HL-60 (cell line): Measurements from ENCODE around the gene TMEM151A.

Experiments
- DNase-seq, 2 experiments: peaks; one replicate each; pipeline ENCODE4 v3.0.0-alpha.2; 2010 to 2020; ENCODE audit warnings: low read depth in 1 of 2, low spot score in 1 of 2
- H3K27ac ChIP-seq: fragments of 250-450 bp; sonication (Bioruptor Pico); replicated peaks from 2 replicates; pipeline ENCODE4 v1.5.1; 2020; ENCODE audit warnings: mild to moderate bottlenecking, moderate library complexity
- H3K27me3 ChIP-seq: fragments of 250-450 bp; sonication (Bioruptor Pico); 2 replicates; pipeline ENCODE4 v1.5.1; 2021; ENCODE audit warnings: mild to moderate bottlenecking, moderate library complexity; ENCODE audit not compliant: insufficient read depth, poor library complexity, severe bottlenecking
- H3K4me3 ChIP-seq: replicated peaks from 2 replicates; pipeline ENCODE4 v1.5.1; 2011; ENCODE audit warnings: mild to moderate bottlenecking, control low read depth, low read length; ENCODE audit not compliant: insufficient read depth
- GABPA ChIP-seq: IDR thresholded peaks from 2 replicates; pipeline ENCODE4 v1.6.1; 2012; ENCODE audit warnings: low read depth
- POLR2AphosphoS5 ChIP-seq: IDR thresholded peaks from 2 replicates; pipeline ENCODE4 v1.6.1; 2012; ENCODE audit warnings: low read depth
- SPI1 ChIP-seq: IDR thresholded peaks from 2 replicates; pipeline ENCODE4 v1.6.1; 2012; ENCODE audit warnings: low read depth, mild to moderate bottlenecking, borderline replicate concordance
- long read RNA-seq: library from polyadenylated mRNA; unstranded; transcript quantifications from one replicate; pipeline ENCODE4 v2.0.0, GENCODE V29; 2020
- TF ChIP-seq, protein P1 (sequence below): IDR thresholded peaks from one replicate; pipeline ENCODE4 v1.5.1; 2011; ENCODE audit warnings: low read length, control low read depth, inconsistent platforms; ENCODE audit not compliant: insufficient read depth
- TF ChIP-seq, protein P2 (sequence below): IDR thresholded peaks from 2 replicates; pipeline ENCODE4 v1.6.1; 2012; ENCODE audit warnings: low read depth; ENCODE audit not compliant: insufficient replicate concordance

TMEM151A gene
- long read RNA-seq, result 0 reads

DNA sequence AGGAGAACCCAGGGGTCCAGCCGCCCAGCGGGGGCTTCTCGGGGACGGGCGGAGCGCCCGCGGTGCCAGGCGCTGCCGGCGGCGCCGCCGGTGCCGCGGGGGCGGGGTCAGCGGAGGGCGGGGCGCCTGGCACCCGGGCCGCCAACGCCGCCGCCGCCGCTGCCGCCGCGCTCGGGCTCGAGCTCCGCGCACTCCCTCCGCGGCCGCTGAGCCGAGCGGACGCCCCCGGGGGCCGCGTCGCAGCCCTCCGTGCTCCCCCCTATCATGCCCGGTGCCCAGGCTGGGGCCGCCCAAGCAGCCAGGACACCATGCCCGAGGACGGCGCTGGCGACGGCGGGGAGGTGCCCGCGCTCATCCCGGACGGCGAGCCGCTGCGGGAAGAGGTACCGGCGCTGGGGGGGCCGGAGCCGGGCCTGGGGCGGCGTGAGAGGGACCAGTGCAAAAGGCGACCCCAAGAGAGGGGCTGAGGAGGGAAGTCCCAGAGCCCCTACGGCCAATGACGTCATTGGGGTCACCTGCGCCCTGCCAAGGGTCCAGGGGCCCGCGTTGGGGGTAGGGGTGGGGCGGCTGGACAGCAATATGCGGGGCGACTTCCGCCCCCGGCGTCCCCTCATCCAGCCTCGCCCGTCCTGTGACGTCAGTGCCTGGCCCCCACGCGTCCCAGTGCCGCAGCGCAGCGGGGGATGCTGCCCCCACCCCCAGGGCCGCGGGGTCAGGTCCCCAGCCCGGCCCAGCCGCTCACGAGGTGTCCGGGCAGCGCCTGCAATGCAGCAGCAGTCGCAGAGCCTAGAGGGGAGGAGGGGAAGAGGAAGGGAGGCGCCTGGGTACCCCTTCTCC, at the start of gene TMEM151A:
TMEM151A (plus strand) TSS at position 189 of the 837 bp plus-strand sequence; CDS start at position 309, 120 bp downstream.
- H3K27me3 ChIP-seq, result peaks cover 17% of the 10 kb centered on the region
- no peak within 1 kb of the TSS for H3K27ac ChIP-seq
- H3K4me3 ChIP-seq, result peak within 1 kb of the TSS; percentile 26; the same call in 1 of the 2 replicates

DNA sequence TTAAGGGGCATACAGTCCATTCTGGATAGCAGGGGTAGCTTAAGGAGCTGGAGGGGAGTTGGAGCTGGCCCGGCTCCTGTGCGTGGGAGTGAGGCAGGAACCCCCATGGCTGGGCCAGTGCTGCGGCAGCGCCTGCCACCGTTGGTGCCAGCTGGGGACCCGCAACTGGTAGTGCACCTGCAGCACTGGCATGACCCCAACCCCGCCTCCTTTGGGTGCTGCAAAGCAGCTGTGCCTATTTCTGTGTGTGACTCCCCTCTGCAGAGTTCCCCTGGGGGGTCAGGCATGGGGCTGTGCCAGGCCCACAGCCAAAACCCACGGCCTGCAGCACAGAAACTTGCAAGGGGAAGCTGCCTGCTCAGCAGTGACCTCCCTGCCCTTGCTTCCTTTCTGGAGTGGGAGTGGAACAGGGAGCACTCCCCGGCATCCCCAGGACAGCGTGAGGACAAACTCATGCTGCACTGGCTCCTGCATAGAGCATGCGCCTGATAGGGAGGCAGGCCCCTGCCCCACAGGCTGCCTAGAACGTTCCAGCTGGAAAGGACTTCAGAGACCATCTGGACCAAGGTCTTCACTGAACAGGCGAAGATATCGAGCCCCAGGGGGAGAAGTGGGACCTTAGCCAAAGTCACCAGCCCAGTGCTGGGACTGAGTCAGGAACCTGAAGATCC, 49.5 kb upstream of the TMEM151A start:
- H3K27ac ChIP-seq, result peak overlapping the region; percentile 48
- TF ChIP-seq SPI1 (0 out of 2 replicates have a peak, but pooled peaks have one; percentile 0), POLR2AphosphoS5 (peak; percentile 72), GABPA (no peak)
- TF ChIP-seq, protein P1, sequence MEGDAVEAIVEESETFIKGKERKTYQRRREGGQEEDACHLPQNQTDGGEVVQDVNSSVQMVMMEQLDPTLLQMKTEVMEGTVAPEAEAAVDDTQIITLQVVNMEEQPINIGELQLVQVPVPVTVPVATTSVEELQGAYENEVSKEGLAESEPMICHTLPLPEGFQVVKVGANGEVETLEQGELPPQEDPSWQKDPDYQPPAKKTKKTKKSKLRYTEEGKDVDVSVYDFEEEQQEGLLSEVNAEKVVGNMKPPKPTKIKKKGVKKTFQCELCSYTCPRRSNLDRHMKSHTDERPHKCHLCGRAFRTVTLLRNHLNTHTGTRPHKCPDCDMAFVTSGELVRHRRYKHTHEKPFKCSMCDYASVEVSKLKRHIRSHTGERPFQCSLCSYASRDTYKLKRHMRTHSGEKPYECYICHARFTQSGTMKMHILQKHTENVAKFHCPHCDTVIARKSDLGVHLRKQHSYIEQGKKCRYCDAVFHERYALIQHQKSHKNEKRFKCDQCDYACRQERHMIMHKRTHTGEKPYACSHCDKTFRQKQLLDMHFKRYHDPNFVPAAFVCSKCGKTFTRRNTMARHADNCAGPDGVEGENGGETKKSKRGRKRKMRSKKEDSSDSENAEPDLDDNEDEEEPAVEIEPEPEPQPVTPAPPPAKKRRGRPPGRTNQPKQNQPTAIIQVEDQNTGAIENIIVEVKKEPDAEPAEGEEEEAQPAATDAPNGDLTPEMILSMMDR, result no peak
- TF ChIP-seq, protein P2, sequence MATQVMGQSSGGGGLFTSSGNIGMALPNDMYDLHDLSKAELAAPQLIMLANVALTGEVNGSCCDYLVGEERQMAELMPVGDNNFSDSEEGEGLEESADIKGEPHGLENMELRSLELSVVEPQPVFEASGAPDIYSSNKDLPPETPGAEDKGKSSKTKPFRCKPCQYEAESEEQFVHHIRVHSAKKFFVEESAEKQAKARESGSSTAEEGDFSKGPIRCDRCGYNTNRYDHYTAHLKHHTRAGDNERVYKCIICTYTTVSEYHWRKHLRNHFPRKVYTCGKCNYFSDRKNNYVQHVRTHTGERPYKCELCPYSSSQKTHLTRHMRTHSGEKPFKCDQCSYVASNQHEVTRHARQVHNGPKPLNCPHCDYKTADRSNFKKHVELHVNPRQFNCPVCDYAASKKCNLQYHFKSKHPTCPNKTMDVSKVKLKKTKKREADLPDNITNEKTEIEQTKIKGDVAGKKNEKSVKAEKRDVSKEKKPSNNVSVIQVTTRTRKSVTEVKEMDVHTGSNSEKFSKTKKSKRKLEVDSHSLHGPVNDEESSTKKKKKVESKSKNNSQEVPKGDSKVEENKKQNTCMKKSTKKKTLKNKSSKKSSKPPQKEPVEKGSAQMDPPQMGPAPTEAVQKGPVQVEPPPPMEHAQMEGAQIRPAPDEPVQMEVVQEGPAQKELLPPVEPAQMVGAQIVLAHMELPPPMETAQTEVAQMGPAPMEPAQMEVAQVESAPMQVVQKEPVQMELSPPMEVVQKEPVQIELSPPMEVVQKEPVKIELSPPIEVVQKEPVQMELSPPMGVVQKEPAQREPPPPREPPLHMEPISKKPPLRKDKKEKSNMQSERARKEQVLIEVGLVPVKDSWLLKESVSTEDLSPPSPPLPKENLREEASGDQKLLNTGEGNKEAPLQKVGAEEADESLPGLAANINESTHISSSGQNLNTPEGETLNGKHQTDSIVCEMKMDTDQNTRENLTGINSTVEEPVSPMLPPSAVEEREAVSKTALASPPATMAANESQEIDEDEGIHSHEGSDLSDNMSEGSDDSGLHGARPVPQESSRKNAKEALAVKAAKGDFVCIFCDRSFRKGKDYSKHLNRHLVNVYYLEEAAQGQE, result no peak
- peak in 1 of 2 experiments; percentile 51 for DNase-seq
- H3K27me3 ChIP-seq, result no peaks in the 10 kb centered on the region
- H3K4me3 ChIP-seq, result no peak overlapping the region

More for the DNA sequence above, at the start of gene TMEM151A:
- DNase-seq, result no peak
- TF ChIP-seq, protein P2, result no peak
- TF ChIP-seq POLR2AphosphoS5, result no peak
- no peak for TF ChIP-seq SPI1
- TF ChIP-seq GABPA, result no peak
- TF ChIP-seq, protein P1, result no peak

DNA sequence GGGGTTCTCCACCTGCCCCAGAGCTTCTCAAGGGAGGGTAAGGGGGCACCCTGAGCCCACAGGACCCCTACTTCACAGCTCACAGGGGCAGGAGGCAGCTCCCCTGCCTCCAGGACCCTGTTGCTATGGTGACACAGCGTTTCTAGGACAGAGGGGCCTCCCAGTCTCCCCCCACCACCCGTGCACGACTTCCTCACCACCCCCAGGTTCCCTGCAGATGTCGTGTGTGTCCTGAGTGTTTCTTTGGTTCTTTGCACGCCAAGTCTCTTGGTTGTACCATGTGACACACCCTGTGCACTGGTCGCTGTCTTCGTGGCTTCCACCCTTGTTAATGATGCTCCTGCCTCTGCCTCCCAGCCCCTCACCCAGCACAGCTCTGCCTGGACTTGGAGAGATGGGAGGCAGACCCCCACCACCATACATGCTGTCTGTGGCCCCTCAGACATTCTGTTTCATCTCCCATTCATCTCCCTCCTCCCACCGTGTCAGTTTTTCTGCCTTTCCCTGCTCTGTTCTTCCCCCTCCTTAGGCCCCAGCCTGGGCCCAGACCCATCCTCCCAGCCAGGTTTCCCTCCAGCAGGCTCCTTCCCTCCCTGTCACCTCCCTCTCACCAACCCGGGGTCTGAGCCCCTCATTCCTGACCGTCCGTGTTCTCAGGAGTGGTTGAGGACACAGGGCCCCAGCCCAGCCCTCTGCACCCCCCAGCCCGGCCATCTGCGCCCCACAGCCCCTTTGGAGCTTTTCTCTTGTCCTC, 47.7 kb upstream of the TMEM151A start:
- DNase-seq, result peak in 1 of 2 experiments; percentile 39
- H3K27ac ChIP-seq, result peak overlapping the region; percentile 33; the same call in 1 of the 2 replicates
- TF ChIP-seq, protein P1, result no peak
- TF ChIP-seq GABPA, result no peak
- TF ChIP-seq, protein P2, result no peak
- TF ChIP-seq POLR2AphosphoS5, result no peak
- TF ChIP-seq SPI1, result no peak

More for the DNA sequence above, 47.7 kb upstream of the TMEM151A start:
- no peaks in the 10 kb centered on the region for H3K27me3 ChIP-seq
- no peak overlapping the region for H3K4me3 ChIP-seq
